ENCODE data around the gene ARSK.

ARSK gene

GRCh38 chr5:95554647-95555548 is at the start of gene ARSK, which contains the start of gene SKIC3:
ARSK (plus strand) TSS chr5:95555101; CDS start chr5:95555279, 178 bp downstream.
SKIC3 (minus strand) TSS chr5:95554977; CDS start chr5:95547150, 7,827 bp downstream.
- in situ Hi-C loops (cut with HindIII; ENCODE audit: low sequenced_read_pairs), result no loop called here

- in situ Hi-C loops (cut with HindIII; ENCODE audit: low sequenced_read_pairs), result no loop called here
These were observed 46.4 kb upstream of the ARSK start for GRCh38 chr5:95508550-95508949.

GRCh38 chr5:95511606-95512005 is 43.3 kb upstream of the ARSK start:
- in situ Hi-C loops (cut with HindIII; ENCODE audit: low sequenced_read_pairs), result no loop called here

- in situ Hi-C loops (cut with HindIII; ENCODE audit: low sequenced_read_pairs), result no loop called here
These were observed 36.5 kb upstream of the ARSK start for GRCh38 chr5:95518417-95518816.

- in situ Hi-C loops (cut with HindIII; ENCODE audit: low sequenced_read_pairs), result no loop called here
These were observed 35.8 kb upstream of the ARSK start for GRCh38 chr5:95519151-95519550.

- in situ Hi-C loops (cut with HindIII; ENCODE audit: low sequenced_read_pairs), result no loop called here
These were observed 35.2 kb upstream of the ARSK start for GRCh38 chr5:95519681-95520080.

GRCh38 chr5:95520206-95520605 is 34.7 kb upstream of the ARSK start:
- in situ Hi-C loops (cut with HindIII; ENCODE audit: low sequenced_read_pairs), result no loop called here

GRCh38 chr5:95524423-95524822 is 30.5 kb upstream of the ARSK start:
- in situ Hi-C loops (cut with HindIII; ENCODE audit: low sequenced_read_pairs), result no loop called here

GRCh38 chr5:95526871-95527270 is 28.0 kb upstream of the ARSK start:
- in situ Hi-C loops (cut with HindIII; ENCODE audit: low sequenced_read_pairs), result no loop called here

GRCh38 chr5:95528565-95528964 is 26.3 kb upstream of the ARSK start:
- in situ Hi-C loops (cut with HindIII; ENCODE audit: low sequenced_read_pairs), result no loop called here

GRCh38 chr5:95530416-95530815 is 24.5 kb upstream of the ARSK start:
- in situ Hi-C loops (cut with HindIII; ENCODE audit: low sequenced_read_pairs), result no loop called here

GRCh38 chr5:95531491-95531890 is 23.4 kb upstream of the ARSK start:
- in situ Hi-C loops (cut with HindIII; ENCODE audit: low sequenced_read_pairs), result no loop called here

GRCh38 chr5:95532415-95532814 is 22.5 kb upstream of the ARSK start:
- in situ Hi-C loops (cut with HindIII; ENCODE audit: low sequenced_read_pairs), result no loop called here

GRCh38 chr5:95533106-95533505 is 21.8 kb upstream of the ARSK start:
- in situ Hi-C loops (cut with HindIII; ENCODE audit: low sequenced_read_pairs), result no loop called here

GRCh38 chr5:95533761-95534160 is 21.1 kb upstream of the ARSK start:
- in situ Hi-C loops (cut with HindIII; ENCODE audit: low sequenced_read_pairs), result no loop called here

- in situ Hi-C loops (cut with HindIII; ENCODE audit: low sequenced_read_pairs), result no loop called here
These were observed 17.4 kb upstream of the ARSK start for GRCh38 chr5:95537501-95537900.

- in situ Hi-C loops (cut with HindIII; ENCODE audit: low sequenced_read_pairs), result no loop called here
These were observed 11.7 kb upstream of the ARSK start for GRCh38 chr5:95543017-95543705.

- in situ Hi-C loops (cut with HindIII; ENCODE audit: low sequenced_read_pairs), result no loop called here
These were observed 5.9 kb upstream of the ARSK start for GRCh38 chr5:95549030-95549429.

GRCh38 chr5:95554331-95554646 is 612 bp upstream of the ARSK start:
- in situ Hi-C loops (cut with HindIII; ENCODE audit: low sequenced_read_pairs), result no loop called here

- in situ Hi-C loops (cut with HindIII; ENCODE audit: low sequenced_read_pairs), result no loop called here
These were observed 652 bp downstream of the ARSK start for GRCh38 chr5:95555553-95555952.

- in situ Hi-C loops (cut with HindIII; ENCODE audit: low sequenced_read_pairs), result no loop called here
These were observed 2.9 kb downstream of the ARSK start for GRCh38 chr5:95557841-95558240.

GRCh38 chr5:95562282-95562681 is 7.4 kb downstream of the ARSK start:
- in situ Hi-C loops (cut with HindIII; ENCODE audit: low sequenced_read_pairs), result no loop called here
